GM19372 (cell line): Measurements from ENCODE around the gene CTDSPL.
"Not testable (repeated sequence)": the region's sequence is repeated elsewhere in the genome, so short reads cannot be mapped to it uniquely, and the experiment has no call there.

Experiments used
- ATAC-seq: cut with Tn5 transposase; IDR thresholded peaks from one replicate; pipeline ENCODE4 v1.9.1; 2021; ENCODE audit warnings: mild to moderate bottlenecking, low read depth, moderate library complexity; ENCODE audit not compliant: unreplicated experiment

Gene CTDSPL

GRCh38 chr3:37961622-37962431 lies 100.1 kb downstream of the CTDSPL start:
- ATAC-seq = no peak

- no peak for ATAC-seq
Observed at GRCh38 chr3:37963016-37963415, 101.3 kb downstream of the CTDSPL start.

GRCh38 chr3:37963635-37964034 lies 102.0 kb downstream of the CTDSPL start:
- no peak for ATAC-seq

GRCh38 chr3:37964146-37964545 lies 102.5 kb downstream of the CTDSPL start:
- ATAC-seq = no peak

GRCh38 chr3:37964716-37965115 lies 103.0 kb downstream of the CTDSPL start:
- no peak for ATAC-seq

GRCh38 chr3:37967260-37967881 lies 105.7 kb downstream of the CTDSPL start:
- peak; percentile 67 for ATAC-seq

GRCh38 chr3:37968199-37968598 lies 106.5 kb downstream of the CTDSPL start:
- ATAC-seq = no peak

GRCh38 chr3:37968813-37969595 lies 107.3 kb downstream of the CTDSPL start:
- ATAC-seq = no peak

- ATAC-seq = no peak
Observed at GRCh38 chr3:37969596-37970100, 108.0 kb downstream of the CTDSPL start.

GRCh38 chr3:37970802-37971201 lies 109.1 kb downstream of the CTDSPL start:
- ATAC-seq = no peak

- ATAC-seq = no peak
Observed at GRCh38 chr3:37971467-37971866, 109.8 kb downstream of the CTDSPL start.

GRCh38 chr3:37972056-37972455 lies 110.4 kb downstream of the CTDSPL start:
- ATAC-seq = not testable (repeated sequence)

- no peak for ATAC-seq
Observed at GRCh38 chr3:37973246-37974054, 111.8 kb downstream of the CTDSPL start.

GRCh38 chr3:37974121-37975083 lies 112.7 kb downstream of the CTDSPL start:
- peak; percentile 94 for ATAC-seq

- ATAC-seq = no peak
Observed at GRCh38 chr3:37979541-37980461, 118.1 kb downstream of the CTDSPL start.

GRCh38 chr3:37980462-37981347 lies 119.0 kb downstream of the CTDSPL start:
- no peak for ATAC-seq

- no peak for ATAC-seq
Observed at GRCh38 chr3:37981348-37981664, 119.6 kb downstream of the CTDSPL start.
